GM18526 (cell line): Measurements from ENCODE around the gene OTOA.

Experiments used
- POLR2A ChIP-seq: IDR thresholded peaks from 3 replicates; pipeline ENCODE4 v1.6.1; 2011; ENCODE audit not compliant: insufficient read length; ENCODE audit errors: extremely low read depth

The OTOA gene

DNA sequence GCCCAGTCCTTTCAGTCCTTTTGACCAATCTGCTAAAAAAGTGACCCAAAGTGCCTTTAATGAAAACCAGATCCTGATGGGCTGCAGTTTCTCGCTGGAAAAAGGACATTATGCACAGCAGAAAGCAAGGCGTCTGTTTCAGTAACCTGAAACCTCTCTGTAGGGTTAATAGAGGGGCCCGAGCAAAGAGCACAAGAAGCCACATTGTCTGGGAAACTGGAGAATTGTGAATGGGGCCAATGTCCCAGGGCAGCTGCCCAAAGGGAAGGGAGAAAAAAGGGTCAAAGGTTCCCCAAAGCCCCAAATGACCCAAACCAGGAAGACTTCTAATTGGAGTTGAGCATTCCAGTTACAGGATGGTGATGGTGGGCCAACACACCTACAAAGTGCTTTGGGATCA, 3.0 kb downstream of the OTOA start:
- TF ChIP-seq POLR2A, result no peak

DNA sequence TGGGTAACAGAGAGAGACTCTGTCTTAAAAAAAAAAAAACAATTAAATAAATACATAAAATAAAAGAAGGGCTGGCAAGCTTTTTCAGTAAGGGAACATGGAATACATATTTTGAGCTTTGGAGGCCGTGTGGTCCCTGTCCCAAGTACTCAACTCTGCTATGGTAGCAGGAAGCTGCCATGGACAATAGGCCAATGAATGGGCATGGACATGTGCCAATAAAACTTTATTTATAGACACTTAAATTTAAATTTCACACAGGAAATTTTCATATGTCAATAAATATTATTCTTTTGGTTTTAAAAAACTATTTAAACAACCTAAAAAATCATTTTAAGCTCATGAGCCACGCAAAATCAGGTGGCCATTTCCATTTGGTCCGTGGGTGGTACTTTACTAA, 3.8 kb downstream of the OTOA start:
- no peak for TF ChIP-seq POLR2A

DNA sequence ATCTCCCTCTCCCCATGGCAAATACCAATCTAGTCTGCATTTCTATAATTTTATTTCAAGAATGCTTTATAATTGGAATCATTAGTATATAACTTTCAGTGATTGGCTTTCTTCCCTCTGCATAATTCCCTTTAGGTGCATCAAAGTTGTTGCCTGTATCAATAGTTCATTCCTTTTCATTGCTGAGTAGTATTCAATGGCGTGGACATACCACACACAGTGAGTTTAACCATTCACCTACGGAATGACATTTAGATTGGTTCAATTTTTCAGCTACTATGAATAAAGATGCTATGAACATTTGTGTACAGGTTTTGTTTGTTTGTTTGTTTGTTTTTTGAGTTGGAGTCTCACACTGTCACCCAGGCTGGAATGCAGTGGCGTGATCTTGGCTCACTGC, 9.7 kb downstream of the OTOA start:
- TF ChIP-seq POLR2A, result no peak

GRCh38 chr16:21683184-21683583, 19.4 kb downstream of the OTOA start:
- no peak for TF ChIP-seq POLR2A

- no peak for TF ChIP-seq POLR2A
These were observed 20.4 kb downstream of the OTOA start for GRCh38 chr16:21684199-21684598.

- no peak for TF ChIP-seq POLR2A
These were observed 21.3 kb downstream of the OTOA start for GRCh38 chr16:21685034-21685455.

DNA sequence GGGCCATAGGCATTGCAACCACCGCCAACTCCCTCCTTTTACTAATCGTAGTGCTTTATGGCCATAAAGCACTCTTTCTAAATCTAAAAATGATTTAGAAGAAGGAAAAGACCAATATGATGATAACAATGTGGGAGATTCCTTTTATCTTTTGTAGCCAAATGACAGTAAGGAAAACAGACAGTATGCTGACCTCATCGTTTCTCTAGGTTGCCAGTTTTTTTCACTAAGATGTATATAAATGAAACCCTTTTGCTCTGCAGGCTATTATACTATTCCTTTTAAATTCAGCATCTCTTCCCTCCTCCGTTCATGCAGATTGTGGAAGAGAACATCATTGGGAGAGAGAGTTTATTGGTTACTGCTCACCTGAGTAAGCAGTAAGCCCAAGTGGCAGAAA, 25.3 kb downstream of the OTOA start:
- TF ChIP-seq POLR2A, result no peak

- no peak for TF ChIP-seq POLR2A
These were observed 30.8 kb downstream of the OTOA start for GRCh38 chr16:21694609-21695008.

- no peak for TF ChIP-seq POLR2A
These were observed 33.3 kb downstream of the OTOA start for GRCh38 chr16:21697032-21697431.

DNA sequence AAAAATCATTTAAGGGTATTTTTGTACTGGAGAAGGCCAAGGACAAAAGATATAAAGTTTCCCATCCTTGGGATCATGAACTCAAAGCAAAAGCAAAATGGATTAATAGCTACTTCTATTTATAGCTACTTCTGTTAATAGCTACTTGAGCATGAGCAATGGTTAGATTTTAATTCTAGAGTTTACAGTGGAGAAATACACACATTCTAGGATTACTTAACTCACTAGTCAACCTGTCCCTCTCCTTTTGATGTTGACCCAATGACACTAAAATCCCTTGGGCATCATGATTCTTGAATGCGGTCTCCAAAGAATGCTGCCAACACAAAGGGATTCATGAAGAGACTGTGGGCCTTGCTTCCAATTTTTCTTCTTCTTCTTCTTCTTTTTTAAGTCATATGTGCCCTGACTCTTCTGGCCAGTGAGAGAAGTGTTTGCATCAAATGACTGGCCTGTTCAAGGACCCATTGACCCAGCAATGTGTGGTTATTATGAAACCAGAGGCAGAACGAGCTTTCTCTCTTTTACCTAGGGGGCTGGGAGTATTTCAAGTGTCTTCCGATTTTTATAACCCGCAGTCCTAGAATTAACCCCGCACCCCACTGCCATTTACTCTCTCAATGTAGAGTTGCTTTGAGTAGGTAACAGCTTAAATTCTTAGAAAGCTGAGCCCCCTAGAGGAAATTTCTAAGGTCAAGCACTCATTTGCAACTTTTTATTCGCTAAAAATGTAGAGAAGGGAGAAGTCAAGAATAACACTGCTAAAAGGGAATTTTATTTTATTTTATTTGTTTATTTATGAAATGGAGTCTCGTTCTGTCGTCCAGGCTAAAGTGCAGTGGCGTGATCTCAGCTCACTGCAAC, 34.6 kb downstream of the OTOA start:
- TF ChIP-seq POLR2A, result no peak

DNA sequence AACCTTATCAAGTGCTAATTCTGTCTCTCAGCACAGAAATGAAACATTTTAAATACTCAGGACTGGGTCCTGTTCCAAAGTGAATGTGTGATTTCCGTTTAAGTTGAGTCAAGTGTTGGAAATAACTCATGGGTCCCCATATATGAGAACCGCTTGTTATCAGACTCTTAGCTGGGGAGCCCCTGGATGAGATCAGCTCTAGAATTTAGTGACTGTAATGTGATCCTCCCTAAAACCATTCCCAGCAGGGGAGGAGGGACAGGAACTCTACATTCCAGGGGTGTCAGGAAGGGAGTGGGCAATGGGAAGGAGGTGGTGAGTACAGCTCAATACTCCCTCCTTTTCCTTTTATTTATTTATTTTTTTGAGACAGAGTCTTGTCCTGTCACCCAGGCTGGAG, 37.5 kb downstream of the OTOA start:
- TF ChIP-seq POLR2A, result no peak

DNA sequence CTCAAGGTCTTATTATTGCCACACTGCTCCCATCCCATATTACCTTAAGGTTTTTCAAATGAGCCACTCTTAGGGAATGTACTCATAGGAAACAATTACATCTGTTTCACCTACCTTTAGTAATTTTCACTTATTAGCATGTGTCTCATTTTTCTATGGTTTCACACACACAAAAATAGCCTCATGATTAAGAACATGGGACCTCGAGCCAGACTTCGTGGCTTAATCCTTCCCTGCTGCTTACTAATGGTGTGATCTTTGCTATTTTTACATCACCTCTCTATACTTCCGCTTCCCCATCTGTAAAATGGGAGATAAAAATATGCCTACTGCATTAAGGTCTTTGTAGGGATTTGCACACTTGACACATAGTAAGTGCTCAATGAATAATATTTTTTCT, 38.5 kb downstream of the OTOA start:
- TF ChIP-seq POLR2A, result no peak

DNA sequence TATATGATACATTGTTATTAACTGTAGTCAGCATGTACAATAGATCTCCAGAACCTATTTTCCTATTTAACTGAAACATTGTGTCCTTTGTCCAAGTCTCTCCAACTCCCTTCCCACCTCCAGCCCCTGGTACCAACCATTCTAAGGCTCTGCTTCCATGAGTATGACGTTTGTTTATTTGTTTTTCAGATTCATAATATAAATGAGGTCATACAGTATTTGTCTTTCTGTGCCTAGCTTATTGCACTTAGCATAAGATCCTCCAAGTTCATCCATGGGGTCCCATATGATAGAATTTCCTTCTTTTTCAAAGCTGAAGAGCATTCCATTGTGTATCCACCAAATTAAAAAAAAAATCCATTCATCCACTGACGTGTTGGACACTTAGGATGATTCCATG, 39.4 kb downstream of the OTOA start:
- no peak for TF ChIP-seq POLR2A

DNA sequence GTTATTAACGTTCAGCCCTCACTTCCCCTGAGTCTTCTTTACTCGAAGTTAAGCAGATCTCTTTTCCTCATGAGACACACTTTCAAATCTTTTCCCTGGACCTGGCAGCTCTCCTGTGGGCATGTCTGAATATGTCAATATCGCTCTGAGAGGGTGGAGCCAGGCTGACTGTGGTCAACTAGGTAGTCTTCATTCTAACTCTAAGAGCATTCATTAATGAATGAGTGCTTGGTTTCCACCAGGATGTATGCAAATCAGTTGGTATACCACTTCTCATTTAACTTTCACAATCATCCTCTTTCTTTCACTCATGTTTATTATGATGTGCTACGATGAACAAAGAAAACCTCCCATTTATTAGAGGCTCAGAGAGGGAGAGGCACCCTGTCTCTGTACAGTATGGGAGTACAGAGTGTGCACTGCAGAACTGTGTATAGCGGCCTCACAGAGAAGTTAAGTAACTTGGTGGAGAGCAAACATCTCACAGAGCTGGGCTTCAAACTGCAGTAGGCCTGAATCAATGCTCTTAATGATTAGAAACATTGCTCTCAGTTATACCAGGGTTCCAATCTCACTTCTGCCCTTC, 39.9 kb downstream of the OTOA start:
- no peak for TF ChIP-seq POLR2A

DNA sequence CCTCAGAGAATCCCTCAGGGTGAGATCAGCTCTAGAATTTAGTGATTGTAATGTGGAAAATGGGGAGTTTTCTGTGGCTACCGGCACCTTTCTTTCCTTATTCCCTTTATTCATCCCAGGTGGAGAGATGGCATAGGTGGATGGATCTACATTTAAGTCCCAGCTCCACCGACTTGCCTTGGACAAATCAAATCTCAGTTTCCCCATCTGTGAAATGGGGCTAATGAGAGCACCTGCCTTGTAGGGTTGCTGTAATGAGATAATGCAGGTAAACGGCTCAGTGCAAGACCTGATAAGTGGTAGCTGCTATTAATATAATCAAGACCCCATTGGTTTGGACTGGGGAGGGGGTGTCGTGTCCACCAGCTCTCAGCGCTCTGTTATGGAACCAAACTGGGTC, 40.5 kb downstream of the OTOA start:
- no peak for TF ChIP-seq POLR2A

- TF ChIP-seq POLR2A, result no peak
These were observed 41.0 kb downstream of the OTOA start for GRCh38 chr16:21704733-21705132.

- TF ChIP-seq POLR2A, result no peak
These were observed 44.9 kb downstream of the OTOA start for GRCh38 chr16:21708533-21709115.

DNA sequence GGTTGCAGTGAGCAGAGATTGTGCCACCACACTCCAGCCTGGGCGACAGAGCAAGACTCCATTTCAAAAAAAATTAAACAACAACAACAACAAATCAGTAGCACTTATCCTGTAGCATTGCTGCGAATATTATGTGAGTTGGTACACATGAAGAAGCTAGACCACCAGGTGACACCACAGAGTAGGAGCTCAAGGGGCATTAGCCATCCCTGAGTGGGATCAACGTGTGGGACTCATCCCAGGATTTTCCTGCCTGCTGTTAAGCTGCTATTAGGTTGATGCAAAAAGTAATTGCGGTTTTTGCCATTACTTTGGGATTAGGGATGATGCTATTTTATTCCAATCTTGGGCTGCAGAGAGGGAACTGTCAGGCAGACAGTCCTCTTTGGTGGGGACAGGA, 47.2 kb downstream of the OTOA start:
- no peak for TF ChIP-seq POLR2A
